DMS 273 treated with DMSO at 0.1 percent for 48 hours (cell line): ENCODE results near the gene AANAT.

Experiments used
- DNase-seq: peaks from one replicate; lab custom pipeline; 2025; lab: John Stamatoyannopoulos, UW

The AANAT gene

DNA sequence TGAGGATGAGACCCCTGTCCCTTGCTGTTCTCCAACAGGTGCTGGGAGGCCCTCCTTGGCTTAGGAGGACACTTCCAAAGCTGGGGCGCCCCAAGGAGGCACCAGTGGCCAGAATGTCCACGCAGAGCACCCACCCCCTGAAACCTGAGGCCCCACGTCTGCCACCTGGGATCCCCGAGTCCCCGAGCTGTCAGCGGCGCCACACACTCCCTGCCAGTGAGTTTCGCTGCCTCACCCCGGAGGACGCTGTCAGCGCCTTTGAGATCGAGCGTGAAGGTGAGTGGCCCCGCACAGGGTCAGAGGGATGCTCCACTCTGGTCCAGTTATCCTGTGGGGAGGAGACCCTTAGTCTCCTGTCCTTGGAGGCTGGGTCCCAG, 1.2 kb downstream of the AANAT start:
- DNase-seq: no peak

- no peak for DNase-seq
These were observed 1.9 kb downstream of the AANAT start for GRCh38 chr17:76469076-76469990.

- no peak for DNase-seq
These were observed 2.8 kb downstream of the AANAT start for GRCh38 chr17:76469991-76470739.

DNA sequence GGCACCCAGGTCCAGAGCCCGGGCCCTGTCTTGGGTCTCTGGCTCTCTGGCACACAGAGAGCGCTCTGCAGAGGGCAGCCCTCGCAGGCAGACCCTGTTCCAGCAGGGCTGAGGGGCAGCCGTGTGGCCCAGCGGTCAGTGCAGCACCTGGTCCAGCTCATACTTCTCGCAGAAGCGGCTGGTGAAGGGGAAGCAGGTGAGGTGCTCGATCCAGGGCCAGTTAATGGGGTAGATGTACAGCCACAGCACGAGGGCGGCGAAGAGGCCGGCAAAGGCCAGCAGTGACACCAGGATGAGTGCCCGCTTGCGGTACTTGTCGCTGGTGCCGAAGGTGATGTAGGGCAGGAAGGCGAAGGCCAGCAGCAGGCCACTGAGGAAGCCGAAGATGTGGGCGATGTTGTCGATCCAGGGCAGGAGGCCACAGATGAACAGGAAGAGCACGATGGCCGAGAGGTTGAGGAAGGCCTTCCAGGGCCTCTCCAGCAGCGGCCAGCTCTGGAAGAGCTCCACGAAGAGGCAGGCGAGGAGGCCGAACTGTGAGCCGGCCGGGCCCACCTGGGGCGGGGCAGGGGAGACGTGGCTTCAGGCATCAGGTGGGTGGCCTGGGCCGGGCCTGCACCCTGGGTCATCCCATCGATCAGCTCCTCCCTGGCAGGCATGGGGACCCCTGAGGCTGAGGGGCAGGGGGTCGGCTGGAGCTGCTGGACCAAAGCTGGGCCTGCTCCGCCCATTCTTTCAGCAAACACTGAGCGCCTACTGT, 4.3 kb downstream of the AANAT start:
- DNase-seq: no peak

DNA sequence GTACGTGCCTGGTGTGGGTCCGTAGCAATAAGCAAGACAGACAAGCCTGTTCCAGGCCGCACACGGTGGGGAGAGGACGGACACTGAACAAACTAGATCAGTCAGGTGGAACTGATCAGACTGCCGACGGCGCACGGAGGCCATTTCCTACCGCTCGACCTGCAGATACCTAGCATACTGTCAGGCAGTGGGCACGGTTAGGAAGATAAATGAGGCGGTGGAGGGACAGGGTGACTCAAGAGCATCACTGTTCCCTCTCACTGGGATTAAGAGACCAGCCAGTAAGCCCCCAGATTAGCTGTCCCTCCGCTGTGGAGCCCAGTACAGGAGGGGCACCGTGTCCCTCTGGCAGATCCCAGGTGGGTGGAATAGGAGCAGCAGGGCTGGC, 4.8 kb downstream of the AANAT start:
- no peak for DNase-seq

- DNase-seq: no peak
These were observed 5.3 kb downstream of the AANAT start for GRCh38 chr17:76472726-76473125.

GRCh38 chr17:76473541-76473985, 6.2 kb downstream of the AANAT start:
- no peak for DNase-seq

GRCh38 chr17:76474238-76474637, 6.8 kb downstream of the AANAT start:
- no peak for DNase-seq

DNA sequence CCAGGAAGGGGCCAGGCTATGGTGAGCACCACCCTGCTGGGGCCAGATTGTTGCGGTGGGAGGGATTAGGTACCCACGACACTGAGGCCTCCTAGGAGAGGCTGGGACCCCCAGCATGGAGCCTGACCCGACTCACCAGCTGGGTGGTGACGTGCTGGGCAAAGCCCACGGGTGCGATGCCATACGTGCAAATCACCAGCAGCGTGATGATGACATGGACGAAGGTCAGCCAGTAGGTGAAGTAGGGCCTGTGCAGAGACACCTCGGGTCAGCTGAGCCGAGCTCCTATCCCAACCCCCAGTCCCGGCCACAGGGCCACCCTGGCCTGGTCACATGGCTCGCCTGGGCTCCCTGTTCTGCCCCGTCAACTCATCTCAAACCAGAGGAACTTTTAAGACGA, 7.5 kb downstream of the AANAT start:
- no peak for DNase-seq

GRCh38 chr17:76475302-76475701, 7.9 kb downstream of the AANAT start:
- no peak for DNase-seq

GRCh38 chr17:76476736-76477135, 9.3 kb downstream of the AANAT start:
- no peak for DNase-seq

- DNase-seq: no peak
These were observed 10.2 kb downstream of the AANAT start for GRCh38 chr17:76477576-76477975.

- no peak for DNase-seq
These were observed 10.7 kb downstream of the AANAT start for GRCh38 chr17:76478097-76478496.

DNA sequence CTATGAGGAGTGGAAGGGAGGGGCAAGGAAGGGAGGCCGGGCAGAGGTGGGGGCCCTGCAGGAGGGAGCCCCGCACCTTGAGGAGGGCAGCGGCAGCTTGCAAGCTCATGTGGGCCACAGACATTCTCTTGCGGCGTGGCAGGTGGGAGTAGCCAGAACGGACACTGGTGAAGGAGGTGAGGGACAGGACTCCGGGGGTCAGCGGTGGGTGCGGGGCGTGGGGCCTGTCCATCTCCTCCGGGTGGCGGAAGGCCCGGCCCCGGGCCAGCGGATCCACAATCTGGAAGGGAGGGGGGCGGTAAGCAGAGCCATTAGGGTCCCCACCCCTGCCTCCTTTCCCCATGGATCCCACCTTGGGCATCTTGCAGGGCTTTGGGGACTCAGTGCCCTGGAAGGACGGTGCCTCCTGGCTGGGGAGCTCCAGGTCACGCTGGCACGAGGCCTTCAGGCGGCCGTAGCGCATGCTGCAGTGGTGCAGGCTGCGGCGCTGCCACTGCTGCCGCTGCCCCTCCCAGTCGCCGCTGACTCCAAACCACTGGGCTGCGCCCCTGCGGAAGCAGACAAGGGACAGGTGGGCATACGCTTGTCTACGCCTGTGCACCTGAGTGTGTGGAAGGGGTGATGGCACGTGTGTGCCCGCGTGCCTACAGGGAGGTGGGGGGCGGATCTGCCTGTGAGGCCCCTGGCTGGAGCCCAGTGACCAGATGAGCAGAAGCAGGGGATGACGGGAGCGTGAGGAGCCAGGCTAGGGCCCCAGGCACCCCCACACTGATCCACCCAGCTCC, 11.5 kb downstream of the AANAT start:
- DNase-seq: no peak

GRCh38 chr17:76479515-76480060, 12.2 kb downstream of the AANAT start:
- no peak for DNase-seq

DNA sequence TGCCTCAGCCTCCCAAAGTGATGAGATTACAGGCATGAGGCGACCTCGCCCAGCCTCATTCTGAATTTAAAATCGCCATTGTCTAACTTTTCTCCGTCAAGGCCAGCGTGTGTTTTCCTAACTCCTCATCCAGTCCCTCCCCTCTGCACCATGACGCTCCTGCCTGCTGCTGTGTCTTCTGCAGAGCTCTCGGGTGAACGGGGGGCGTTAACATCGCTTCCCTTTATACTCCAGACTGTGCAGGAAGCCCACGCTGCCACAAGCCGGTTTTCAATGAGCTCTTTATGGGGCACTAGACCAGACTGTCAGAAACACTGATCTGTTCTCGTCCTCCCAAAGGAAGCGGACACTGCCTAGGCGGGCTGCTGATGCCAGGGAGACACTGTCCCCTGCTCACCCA, 13.2 kb downstream of the AANAT start:
- no peak for DNase-seq

DNA sequence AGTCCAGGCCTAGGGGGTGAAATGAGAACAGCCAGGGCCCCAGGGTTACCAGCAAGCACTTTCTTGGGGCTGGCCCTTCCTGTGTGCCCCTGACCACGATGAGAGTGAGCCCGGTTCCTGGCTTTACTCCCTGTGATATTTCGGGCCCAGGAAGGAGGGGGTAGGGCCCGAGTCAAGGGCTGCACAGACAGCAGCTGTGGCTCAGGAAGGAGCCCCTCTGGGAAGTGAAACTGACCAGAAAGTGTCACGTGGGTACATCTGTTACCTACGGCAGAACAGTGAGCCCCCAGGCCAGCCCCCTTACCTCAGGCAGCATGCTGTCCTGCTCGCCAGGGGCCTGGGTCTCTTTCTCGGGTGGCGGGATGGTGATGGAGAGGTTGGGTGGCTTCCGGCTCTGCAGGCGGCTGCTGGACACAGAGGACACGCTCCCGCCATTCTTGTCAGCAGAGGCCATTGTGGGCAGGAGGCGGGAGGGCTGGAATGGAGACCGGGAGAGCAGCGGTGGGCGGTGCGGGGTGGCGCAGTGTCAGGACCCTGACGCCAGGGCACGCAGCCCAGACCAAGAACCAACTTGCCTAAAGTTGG, 13.8 kb downstream of the AANAT start:
- DNase-seq: no peak

GRCh38 chr17:76484228-76484725, 16.9 kb downstream of the AANAT start:
- no peak for DNase-seq

DNA sequence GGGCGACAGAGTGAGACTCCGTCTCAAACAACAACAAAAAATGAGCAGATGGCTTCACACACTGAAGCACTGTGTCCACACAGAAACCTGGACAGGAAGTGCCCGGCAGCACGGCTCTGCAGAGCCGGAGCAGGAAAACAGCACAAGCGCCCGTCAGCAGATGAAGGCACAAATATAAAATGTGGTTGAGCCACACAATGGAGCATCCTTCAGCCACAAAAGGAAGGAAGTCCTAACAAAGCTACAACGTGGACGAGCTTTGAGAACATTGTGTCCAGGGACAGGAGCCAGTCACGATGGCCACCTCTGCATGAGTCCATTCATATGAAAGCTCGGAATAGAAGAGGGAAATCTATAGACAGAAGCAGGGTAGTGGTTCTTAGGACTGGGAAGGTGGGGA, 18.2 kb downstream of the AANAT start:
- DNase-seq: no peak

DNA sequence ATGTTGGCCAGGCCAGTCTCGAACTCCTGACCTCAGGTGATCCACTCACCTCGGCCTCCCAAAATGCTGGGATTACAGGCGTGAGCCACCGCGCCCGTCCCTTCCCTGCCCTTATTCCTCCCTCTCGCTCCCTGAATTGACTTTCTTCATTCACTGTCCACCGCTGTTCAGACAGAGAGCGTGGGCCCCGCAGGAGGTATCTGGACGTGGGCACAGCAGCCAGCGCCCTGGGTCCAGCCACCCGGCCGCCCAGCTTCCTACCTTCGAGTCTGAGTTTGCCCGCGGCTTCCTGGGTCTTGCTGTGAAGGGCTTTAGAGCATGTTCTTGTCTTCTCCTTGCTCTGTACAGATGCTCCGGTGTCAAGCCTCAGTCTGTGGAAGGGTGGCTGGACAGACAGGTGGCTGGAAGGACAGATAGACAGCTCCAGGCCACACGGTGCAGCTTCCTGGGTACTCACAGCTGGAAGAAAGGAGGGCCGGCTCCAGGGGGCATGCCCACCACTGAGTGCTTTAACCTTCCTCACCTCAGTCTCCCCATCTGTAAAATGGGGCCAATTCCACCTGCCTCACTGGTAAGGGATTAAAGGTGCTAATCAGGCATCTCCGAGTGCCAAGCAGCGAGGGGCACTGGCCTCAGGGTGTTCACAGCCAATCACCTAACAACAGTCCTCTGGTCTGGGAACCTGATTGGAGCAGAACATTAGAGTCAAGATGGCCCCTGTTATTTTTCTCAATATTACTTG, 20.2 kb downstream of the AANAT start:
- DNase-seq: no peak
